GM23338 (cell line): Measurements from ENCODE around the gene LCA5.

Source experiments
- EZH2 ChIP-seq: fragments of 200-600 bp; sonication (generic); IDR thresholded peaks from one replicate; pipeline ENCODE4 v1.8.0; 2017; ENCODE audit warnings: antibody characterized with exemption, mild to moderate bottlenecking, low read depth; ENCODE audit not compliant: unreplicated experiment
- EZH2phosphoT487 ChIP-seq: fragments of 200-600 bp; sonication (generic); IDR thresholded peaks from one replicate; pipeline ENCODE4 v1.8.1; 2018; ENCODE audit warnings: antibody characterized with exemption; ENCODE audit not compliant: unreplicated experiment
- JUNB ChIP-seq: IDR thresholded peaks from one replicate; pipeline ENCODE4 v1.6.1; 2016; ENCODE audit warnings: antibody characterized with exemption; ENCODE audit not compliant: unreplicated experiment
- POLR2AphosphoS5 ChIP-seq: IDR thresholded peaks from 2 replicates; pipeline ENCODE4 v1.6.1; 2016; ENCODE audit warnings: antibody characterized with exemption, low read depth
- ZNF114 ChIP-seq: fragments of 250-450 bp; sonication (Bioruptor Pico); IDR thresholded peaks from 2 replicates; pipeline ENCODE4 v1.5.0; 2020; ENCODE audit warnings: mild to moderate bottlenecking, moderate library complexity
- TF ChIP-seq, protein P1 (sequence below), 2 experiments: fragments of 200-600 bp in 1 of 2; sonication (generic) in 1 of 2; conservative IDR thresholded peaks; 2 replicates each; pipeline versions ENCODE4 v1.5.1 to v1.6.1; 2016 to 2017; ENCODE audit warnings: antibody characterized with exemption in 2 of 2, low read depth in 2 of 2, mild to moderate bottlenecking in 2 of 2, moderate library complexity in 1 of 2
- TF ChIP-seq, protein P2 (sequence below): IDR thresholded peaks from one replicate; pipeline ENCODE4 v1.6.1; 2018; ENCODE audit warnings: antibody characterized with exemption; ENCODE audit not compliant: unreplicated experiment
- TF ChIP-seq, protein P3 (sequence below): IDR thresholded peaks from 2 replicates; pipeline ENCODE4 v1.6.1; 2016; ENCODE audit warnings: antibody characterized with exemption
- TF ChIP-seq, protein P4 (sequence below): fragments of 250-450 bp; sonication (Bioruptor Pico); IDR thresholded peaks from 2 replicates; pipeline ENCODE4 v1.5.0; 2020; ENCODE audit warnings: mild to moderate bottlenecking, moderate library complexity

DNA sequence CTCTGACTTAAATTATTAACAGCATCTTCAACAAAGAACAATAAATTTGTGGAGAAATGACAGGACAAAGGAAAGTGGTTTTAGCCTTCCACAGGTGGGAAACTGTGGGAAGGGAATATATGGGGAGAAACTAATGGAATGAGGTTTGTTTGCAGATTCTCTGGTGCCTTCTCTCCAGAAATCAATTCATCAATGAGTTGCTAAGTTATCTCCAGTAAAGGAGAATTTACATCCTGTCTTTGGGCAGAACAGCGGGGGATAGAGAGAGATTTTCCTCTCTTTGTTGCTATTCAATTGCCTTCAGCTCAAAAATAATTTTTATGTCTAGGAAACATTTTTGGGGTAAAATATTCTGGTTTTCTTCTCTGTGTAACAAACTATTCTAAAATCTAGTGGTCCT, 36.9 kb upstream of the LCA5 start:
- TF ChIP-seq EZH2 (no peak), POLR2AphosphoS5 (no peak), EZH2phosphoT487 (no peak), ZNF114 (CRISPR knock-in tag) (no peak), JUNB (no peak)
- TF ChIP-seq, protein P1, sequence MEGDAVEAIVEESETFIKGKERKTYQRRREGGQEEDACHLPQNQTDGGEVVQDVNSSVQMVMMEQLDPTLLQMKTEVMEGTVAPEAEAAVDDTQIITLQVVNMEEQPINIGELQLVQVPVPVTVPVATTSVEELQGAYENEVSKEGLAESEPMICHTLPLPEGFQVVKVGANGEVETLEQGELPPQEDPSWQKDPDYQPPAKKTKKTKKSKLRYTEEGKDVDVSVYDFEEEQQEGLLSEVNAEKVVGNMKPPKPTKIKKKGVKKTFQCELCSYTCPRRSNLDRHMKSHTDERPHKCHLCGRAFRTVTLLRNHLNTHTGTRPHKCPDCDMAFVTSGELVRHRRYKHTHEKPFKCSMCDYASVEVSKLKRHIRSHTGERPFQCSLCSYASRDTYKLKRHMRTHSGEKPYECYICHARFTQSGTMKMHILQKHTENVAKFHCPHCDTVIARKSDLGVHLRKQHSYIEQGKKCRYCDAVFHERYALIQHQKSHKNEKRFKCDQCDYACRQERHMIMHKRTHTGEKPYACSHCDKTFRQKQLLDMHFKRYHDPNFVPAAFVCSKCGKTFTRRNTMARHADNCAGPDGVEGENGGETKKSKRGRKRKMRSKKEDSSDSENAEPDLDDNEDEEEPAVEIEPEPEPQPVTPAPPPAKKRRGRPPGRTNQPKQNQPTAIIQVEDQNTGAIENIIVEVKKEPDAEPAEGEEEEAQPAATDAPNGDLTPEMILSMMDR (conservative IDR thresholded peaks at IDR 0.05; ENCODE audit: low read depth in 2 of 2), result no peak
- TF ChIP-seq, protein P2, sequence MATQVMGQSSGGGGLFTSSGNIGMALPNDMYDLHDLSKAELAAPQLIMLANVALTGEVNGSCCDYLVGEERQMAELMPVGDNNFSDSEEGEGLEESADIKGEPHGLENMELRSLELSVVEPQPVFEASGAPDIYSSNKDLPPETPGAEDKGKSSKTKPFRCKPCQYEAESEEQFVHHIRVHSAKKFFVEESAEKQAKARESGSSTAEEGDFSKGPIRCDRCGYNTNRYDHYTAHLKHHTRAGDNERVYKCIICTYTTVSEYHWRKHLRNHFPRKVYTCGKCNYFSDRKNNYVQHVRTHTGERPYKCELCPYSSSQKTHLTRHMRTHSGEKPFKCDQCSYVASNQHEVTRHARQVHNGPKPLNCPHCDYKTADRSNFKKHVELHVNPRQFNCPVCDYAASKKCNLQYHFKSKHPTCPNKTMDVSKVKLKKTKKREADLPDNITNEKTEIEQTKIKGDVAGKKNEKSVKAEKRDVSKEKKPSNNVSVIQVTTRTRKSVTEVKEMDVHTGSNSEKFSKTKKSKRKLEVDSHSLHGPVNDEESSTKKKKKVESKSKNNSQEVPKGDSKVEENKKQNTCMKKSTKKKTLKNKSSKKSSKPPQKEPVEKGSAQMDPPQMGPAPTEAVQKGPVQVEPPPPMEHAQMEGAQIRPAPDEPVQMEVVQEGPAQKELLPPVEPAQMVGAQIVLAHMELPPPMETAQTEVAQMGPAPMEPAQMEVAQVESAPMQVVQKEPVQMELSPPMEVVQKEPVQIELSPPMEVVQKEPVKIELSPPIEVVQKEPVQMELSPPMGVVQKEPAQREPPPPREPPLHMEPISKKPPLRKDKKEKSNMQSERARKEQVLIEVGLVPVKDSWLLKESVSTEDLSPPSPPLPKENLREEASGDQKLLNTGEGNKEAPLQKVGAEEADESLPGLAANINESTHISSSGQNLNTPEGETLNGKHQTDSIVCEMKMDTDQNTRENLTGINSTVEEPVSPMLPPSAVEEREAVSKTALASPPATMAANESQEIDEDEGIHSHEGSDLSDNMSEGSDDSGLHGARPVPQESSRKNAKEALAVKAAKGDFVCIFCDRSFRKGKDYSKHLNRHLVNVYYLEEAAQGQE, result no peak
- TF ChIP-seq, protein P3, sequence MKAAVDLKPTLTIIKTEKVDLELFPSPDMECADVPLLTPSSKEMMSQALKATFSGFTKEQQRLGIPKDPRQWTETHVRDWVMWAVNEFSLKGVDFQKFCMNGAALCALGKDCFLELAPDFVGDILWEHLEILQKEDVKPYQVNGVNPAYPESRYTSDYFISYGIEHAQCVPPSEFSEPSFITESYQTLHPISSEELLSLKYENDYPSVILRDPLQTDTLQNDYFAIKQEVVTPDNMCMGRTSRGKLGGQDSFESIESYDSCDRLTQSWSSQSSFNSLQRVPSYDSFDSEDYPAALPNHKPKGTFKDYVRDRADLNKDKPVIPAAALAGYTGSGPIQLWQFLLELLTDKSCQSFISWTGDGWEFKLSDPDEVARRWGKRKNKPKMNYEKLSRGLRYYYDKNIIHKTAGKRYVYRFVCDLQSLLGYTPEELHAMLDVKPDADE, result no peak
- TF ChIP-seq, protein P4, sequence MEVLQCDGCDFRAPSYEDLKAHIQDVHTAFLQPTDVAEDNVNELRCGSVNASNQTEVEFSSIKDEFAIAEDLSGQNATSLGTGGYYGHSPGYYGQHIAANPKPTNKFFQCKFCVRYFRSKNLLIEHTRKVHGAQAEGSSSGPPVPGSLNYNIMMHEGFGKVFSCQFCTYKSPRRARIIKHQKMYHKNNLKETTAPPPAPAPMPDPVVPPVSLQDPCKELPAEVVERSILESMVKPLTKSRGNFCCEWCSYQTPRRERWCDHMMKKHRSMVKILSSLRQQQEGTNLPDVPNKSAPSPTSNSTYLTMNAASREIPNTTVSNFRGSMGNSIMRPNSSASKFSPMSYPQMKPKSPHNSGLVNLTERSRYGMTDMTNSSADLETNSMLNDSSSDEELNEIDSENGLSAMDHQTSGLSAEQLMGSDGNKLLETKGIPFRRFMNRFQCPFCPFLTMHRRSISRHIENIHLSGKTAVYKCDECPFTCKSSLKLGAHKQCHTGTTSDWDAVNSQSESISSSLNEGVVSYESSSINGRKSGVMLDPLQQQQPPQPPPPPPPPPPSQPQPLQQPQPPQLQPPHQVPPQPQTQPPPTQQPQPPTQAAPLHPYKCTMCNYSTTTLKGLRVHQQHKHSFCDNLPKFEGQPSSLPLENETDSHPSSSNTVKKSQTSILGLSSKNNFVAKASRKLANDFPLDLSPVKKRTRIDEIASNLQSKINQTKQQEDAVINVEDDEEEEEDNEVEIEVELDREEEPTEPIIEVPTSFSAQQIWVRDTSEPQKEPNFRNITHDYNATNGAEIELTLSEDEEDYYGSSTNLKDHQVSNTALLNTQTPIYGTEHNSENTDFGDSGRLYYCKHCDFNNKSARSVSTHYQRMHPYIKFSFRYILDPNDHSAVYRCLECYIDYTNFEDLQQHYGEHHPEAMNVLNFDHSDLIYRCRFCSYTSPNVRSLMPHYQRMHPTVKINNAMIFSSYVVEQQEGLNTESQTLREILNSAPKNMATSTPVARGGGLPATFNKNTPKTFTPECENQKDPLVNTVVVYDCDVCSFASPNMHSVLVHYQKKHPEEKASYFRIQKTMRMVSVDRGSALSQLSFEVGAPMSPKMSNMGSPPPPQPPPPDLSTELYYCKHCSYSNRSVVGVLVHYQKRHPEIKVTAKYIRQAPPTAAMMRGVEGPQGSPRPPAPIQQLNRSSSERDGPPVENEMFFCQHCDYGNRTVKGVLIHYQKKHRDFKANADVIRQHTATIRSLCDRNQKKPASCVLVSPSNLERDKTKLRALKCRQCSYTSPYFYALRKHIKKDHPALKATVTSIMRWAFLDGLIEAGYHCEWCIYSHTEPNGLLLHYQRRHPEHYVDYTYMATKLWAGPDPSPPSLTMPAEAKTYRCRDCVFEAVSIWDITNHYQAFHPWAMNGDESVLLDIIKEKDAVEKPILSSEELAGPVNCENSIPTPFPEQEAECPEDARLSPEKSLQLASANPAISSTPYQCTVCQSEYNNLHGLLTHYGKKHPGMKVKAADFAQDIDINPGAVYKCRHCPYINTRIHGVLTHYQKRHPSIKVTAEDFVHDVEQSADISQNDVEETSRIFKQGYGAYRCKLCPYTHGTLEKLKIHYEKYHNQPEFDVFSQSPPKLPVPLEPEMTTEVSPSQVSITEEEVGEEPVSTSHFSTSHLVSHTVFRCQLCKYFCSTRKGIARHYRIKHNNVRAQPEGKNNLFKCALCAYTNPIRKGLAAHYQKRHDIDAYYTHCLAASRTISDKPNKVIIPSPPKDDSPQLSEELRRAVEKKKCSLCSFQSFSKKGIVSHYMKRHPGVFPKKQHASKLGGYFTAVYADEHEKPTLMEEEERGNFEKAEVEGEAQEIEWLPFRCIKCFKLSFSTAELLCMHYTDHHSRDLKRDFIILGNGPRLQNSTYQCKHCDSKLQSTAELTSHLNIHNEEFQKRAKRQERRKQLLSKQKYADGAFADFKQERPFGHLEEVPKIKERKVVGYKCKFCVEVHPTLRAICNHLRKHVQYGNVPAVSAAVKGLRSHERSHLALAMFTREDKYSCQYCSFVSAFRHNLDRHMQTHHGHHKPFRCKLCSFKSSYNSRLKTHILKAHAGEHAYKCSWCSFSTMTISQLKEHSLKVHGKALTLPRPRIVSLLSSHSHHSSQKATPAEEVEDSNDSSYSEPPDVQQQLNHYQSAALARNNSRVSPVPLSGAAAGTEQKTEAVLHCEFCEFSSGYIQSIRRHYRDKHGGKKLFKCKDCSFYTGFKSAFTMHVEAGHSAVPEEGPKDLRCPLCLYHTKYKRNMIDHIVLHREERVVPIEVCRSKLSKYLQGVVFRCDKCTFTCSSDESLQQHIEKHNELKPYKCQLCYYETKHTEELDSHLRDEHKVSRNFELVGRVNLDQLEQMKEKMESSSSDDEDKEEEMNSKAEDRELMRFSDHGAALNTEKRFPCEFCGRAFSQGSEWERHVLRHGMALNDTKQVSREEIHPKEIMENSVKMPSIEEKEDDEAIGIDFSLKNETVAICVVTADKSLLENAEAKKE (CRISPR knock-in tag), result no peak
